Keratinocyte (primary cell): ENCODE data around the gene TMEM107. TPM values are rescaled to one million over a fixed set of nuclear protein-coding genes. Genes with fewer than 3 reads are reported as not detected.

Experiments used
- DNase-seq: peaks from one replicate; pipeline ENCODE4 v3.0.0-alpha.2; 2011; ENCODE audit warnings: low read depth, missing footprints, low spot score
- FAIRE-seq: peaks from 2 replicates; lab custom pipeline; 2011; peaks lifted over from hg19 to GRCh38; lab: Jason Lieb, UNC
- H2AFZ ChIP-seq: 2 replicates; pipeline ENCODE4 v1.6.0; 2012; ENCODE audit warnings: low read length, control low read depth, inconsistent platforms; ENCODE audit not compliant: control insufficient read depth
- H3K27ac ChIP-seq: 2 replicates; pipeline ENCODE4 v1.5.1; 2011; ENCODE audit warnings: low read length; ENCODE audit not compliant: control insufficient read depth, insufficient read depth
- H3K27me3 ChIP-seq: 3 replicates; pipeline ENCODE4 v1.6.0; 2011; ENCODE audit warnings: low read length; ENCODE audit not compliant: control insufficient read depth, insufficient read depth; ENCODE audit errors: extremely low read depth
- H3K36me3 ChIP-seq, 2 experiments: 2 replicates in 1 of 2; 3 replicates in 1 of 2; pipeline ENCODE4 v1.5.1; 2011; ENCODE audit warnings: low read length in 2 of 2, mild to moderate bottlenecking in 1 of 2; ENCODE audit not compliant: control insufficient read depth in 2 of 2, insufficient read depth in 2 of 2; ENCODE audit errors: extremely low read depth in 1 of 2
- H3K4me1 ChIP-seq: 3 replicates; pipeline ENCODE4 v1.5.1; 2011; ENCODE audit warnings: low read length; ENCODE audit not compliant: control insufficient read depth, insufficient read depth; ENCODE audit errors: extremely low read depth
- H3K4me2 ChIP-seq: 3 replicates; pipeline ENCODE4 v1.6.0; 2011; ENCODE audit warnings: low read depth, low read length; ENCODE audit not compliant: control insufficient read depth, insufficient read depth; ENCODE audit errors: extremely low read depth
- H3K4me3 ChIP-seq, 3 experiments: fragments of 200-600 bp in 1 of 3; sonication (generic) in 1 of 3; 2 replicates in 2 of 3; 3 replicates in 1 of 3; pipeline ENCODE4 v1.5.1; 2011 to 2016; ENCODE audit warnings: low read length in 3 of 3, mild to moderate bottlenecking in 3 of 3, control low read depth in 2 of 3, inconsistent platforms in 1 of 3, low read depth in 1 of 3, mixed read lengths in 1 of 3, mixed run types in 1 of 3, moderate library complexity in 1 of 3; ENCODE audit not compliant: control insufficient read depth in 2 of 3, insufficient read depth in 2 of 3; ENCODE audit errors: extremely low read depth in 1 of 3
- H3K79me2 ChIP-seq: 2 replicates; pipeline ENCODE4 v1.6.0; 2012; ENCODE audit warnings: low read length; ENCODE audit not compliant: control insufficient read depth, insufficient read depth
- H3K9ac ChIP-seq: 3 replicates; pipeline ENCODE4 v1.6.0; 2011; ENCODE audit warnings: low read length; ENCODE audit not compliant: control insufficient read depth, insufficient read depth; ENCODE audit errors: extremely low read depth
- H3K9me1 ChIP-seq: 3 replicates; pipeline ENCODE4 v1.6.0; 2011; ENCODE audit warnings: low read length; ENCODE audit not compliant: control insufficient read depth, insufficient read depth; ENCODE audit errors: extremely low read depth
- H3K9me3 ChIP-seq: 2 replicates; pipeline ENCODE4 v1.5.1; 2012; ENCODE audit warnings: low read depth, low read length; ENCODE audit not compliant: control insufficient read depth
- H4K20me1 ChIP-seq: 3 replicates; pipeline ENCODE4 v1.6.0; 2011; ENCODE audit warnings: low read length; ENCODE audit not compliant: control insufficient read depth, insufficient read depth; ENCODE audit errors: extremely low read depth
- EZH2 ChIP-seq: IDR thresholded peaks from one replicate; pipeline ENCODE4 v1.6.1; 2012; ENCODE audit warnings: inconsistent platforms, mild to moderate bottlenecking, low read length, moderate library complexity
- dilution Hi-C: fragments of 300-500 bp; cut with MboI; formaldehyde crosslinking; loops from one replicate; pipeline ENCODE4 v1.7.0; 2020; ENCODE audit warnings: low sequenced_read_pairs; ENCODE audit not compliant: extremely low pct_ligation_motif_present
- polyA plus RNA-seq, 5 experiments: library from polyadenylated mRNA; depleted of rRNA in 3 of 5; stranded (reverse) in 3 of 5; stranded (forward) in 1 of 5; unstranded in 1 of 5; fragments of >200 nt; gene quantifications; 1 replicate in 1 of 5; 2 replicates in 3 of 5; 3 replicates in 1 of 5; pipeline versions ENCODE4 v1.2.1 to v1.2.3, GENCODE V29; 2011 to 2012; ENCODE audit warnings: missing spikeins in 2 of 5, low read depth in 1 of 5, low replicate concordance in 1 of 5
- TF ChIP-seq, protein P1 (sequence below), 3 experiments: IDR thresholded peaks in 1 of 3; conservative IDR thresholded peaks in 1 of 3; optimal IDR thresholded peaks in 1 of 3; 2 replicates in 2 of 3; 3 replicates in 1 of 3; pipeline versions ENCODE3 to v1.5.1; 2011; ENCODE audit warnings: low read length in 3 of 3, mild to moderate bottlenecking in 3 of 3, moderate library complexity in 2 of 3, control low read depth in 1 of 3, inconsistent platforms in 1 of 3; ENCODE audit not compliant: insufficient read depth in 2 of 3; ENCODE audit errors: extremely low read depth in 1 of 3

The TMEM107 gene
- polyA plus RNA-seq, 1 donor (not counting 4 experiments of a cell fraction or from before 2014, with no cell fraction given) = 19.0 TPM

DNA sequence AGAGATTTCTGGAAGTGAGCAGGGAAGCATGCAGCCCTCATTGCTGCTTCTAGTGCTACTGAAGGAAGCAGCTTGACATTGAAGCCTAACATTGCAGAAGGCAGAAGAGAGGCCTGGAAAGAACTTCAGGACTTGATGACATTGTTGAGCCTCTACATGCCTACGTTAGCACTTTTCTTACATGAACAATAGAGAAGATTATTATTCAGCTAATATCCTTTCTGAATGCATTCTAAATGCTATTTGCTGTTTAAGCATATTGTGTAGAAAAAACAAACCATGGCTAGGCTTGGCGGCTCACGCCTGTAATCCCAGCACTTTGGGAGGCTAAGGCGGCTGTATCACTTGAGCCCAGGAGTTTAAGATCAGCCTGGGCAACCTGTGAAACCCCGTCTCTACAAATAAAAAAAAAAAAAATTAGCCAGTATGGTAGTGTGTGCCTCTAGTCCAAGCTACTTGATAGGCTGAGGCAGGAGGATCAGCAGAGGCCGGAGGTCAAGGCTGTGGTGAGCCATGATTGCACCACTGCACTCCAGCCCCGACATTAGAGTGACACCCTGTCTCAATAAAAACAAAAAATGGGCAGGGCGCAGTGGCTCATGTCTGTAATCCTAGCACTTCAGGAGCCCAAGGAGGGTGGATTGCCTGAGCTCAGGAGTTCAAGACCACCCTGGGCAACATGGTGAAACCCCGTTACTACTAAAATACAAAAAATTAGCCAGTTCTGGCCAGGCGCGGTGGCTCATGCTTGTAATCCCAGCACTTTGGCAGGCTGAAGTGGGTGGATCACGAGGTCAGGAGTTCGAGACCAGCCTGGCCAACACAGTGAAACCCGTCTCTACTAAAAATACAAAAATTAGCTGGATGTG lies 36.4 kb upstream of the TMEM107 start:
- TF ChIP-seq EZH2 = no peak
- TF ChIP-seq, protein P1, sequence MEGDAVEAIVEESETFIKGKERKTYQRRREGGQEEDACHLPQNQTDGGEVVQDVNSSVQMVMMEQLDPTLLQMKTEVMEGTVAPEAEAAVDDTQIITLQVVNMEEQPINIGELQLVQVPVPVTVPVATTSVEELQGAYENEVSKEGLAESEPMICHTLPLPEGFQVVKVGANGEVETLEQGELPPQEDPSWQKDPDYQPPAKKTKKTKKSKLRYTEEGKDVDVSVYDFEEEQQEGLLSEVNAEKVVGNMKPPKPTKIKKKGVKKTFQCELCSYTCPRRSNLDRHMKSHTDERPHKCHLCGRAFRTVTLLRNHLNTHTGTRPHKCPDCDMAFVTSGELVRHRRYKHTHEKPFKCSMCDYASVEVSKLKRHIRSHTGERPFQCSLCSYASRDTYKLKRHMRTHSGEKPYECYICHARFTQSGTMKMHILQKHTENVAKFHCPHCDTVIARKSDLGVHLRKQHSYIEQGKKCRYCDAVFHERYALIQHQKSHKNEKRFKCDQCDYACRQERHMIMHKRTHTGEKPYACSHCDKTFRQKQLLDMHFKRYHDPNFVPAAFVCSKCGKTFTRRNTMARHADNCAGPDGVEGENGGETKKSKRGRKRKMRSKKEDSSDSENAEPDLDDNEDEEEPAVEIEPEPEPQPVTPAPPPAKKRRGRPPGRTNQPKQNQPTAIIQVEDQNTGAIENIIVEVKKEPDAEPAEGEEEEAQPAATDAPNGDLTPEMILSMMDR (optimal IDR thresholded peaks at IDR 0.05 in 1 of 3, IDR thresholded peaks at IDR 0.05 in 1 of 3, conservative IDR thresholded peaks at IDR 0.05 in 1 of 3; ENCODE audit: extremely low read depth in 1 of 3, insufficient read depth in 2 of 3, low read length in 3 of 3) = no peak

GRCh38 chr17:8210761-8211458 lies 34.7 kb upstream of the TMEM107 start:
- Histone ChIP-seq H3K9me1 (no peaks in the 10 kb centered on the region), H3K9me3 (no peaks in the 10 kb centered on the region), H3K4me2 (peak overlapping the region; percentile 90), H3K4me1 (peaks cover 19% of the 10 kb centered on the region), H4K20me1 (no peaks in the 10 kb centered on the region), H3K9ac (peak overlapping the region; percentile 90), H2AFZ (peak overlapping the region; percentile 79), H3K36me3 (peaks cover 0 to 9% of the 10 kb centered on the region in 2 experiments), H3K27ac (peak overlapping the region; percentile 81), H3K79me2 (peaks cover 29% of the 10 kb centered on the region), H3K27me3 (no peaks in the 10 kb centered on the region), H3K4me3 (peak overlapping the region; percentile 42 to 88 (median 70))
- DNase-seq (no peak), FAIRE-seq (no peak)
- dilution Hi-C loops = no loop called here
- TF ChIP-seq, protein P1 (optimal IDR thresholded peaks at IDR 0.05 in 1 of 3, IDR thresholded peaks at IDR 0.05 in 1 of 3, conservative IDR thresholded peaks at IDR 0.05 in 1 of 3; ENCODE audit: extremely low read depth in 1 of 3, insufficient read depth in 2 of 3, low read length in 3 of 3) = no peak
- TF ChIP-seq EZH2 = no peak

More for the DNA sequence above, 36.4 kb upstream of the TMEM107 start:
- no peaks in the 10 kb centered on the region for H3K9me3 ChIP-seq
- H3K79me2 ChIP-seq = peaks cover 21% of the 10 kb centered on the region
- no peak overlapping the region for H3K9ac ChIP-seq
- H3K27ac ChIP-seq = no peak overlapping the region
- H3K36me3 ChIP-seq = no peaks in the 10 kb centered on the region
- H4K20me1 ChIP-seq = no peaks in the 10 kb centered on the region
- no peaks in the 10 kb centered on the region for H3K27me3 ChIP-seq
- no peak overlapping the region for H3K4me3 ChIP-seq
- H3K9me1 ChIP-seq = no peaks in the 10 kb centered on the region
- peaks cover 19% of the 10 kb centered on the region for H3K4me1 ChIP-seq
- dilution Hi-C loops = no loop called here
- FAIRE-seq (no peak), DNase-seq (no peak)
- H2AFZ ChIP-seq = no peak overlapping the region
- no peak overlapping the region for H3K4me2 ChIP-seq
